CD4-positive, alpha-beta memory T cell (primary cell): ENCODE measurements around the gene SUPT5H. TPM values are rescaled to one million over a fixed set of nuclear protein-coding genes. Genes with fewer than 3 reads are reported as not detected.

Source experiments
- CTCF ChIA-PET: fragments of 350-600 bp; sonication (Branson Sonifier 250); formaldehyde crosslinking; loops from one replicate; lab custom pipeline; 2021; ENCODE audit warnings: inconsistent platforms; ENCODE audit not compliant: partially characterized antibody; lab: Charles Lee
- POLR2A ChIA-PET: fragments of 350-600 bp; sonication (Branson Sonifier 250); formaldehyde crosslinking; loops from one replicate; lab custom pipeline; 2021; ENCODE audit not compliant: partially characterized antibody; lab: Charles Lee
- DNase-seq, 5 donors: peaks; one replicate each; pipeline versions ENCODE4 v3.0.0 to v3.0.0-alpha.2; 2020 to 2022; ENCODE audit warnings: mixed read lengths in 1 of 5
- H3K27ac ChIP-seq: one replicate; pipeline ENCODE4 v1.7.0; 2013; ENCODE audit warnings: low read depth, low read length
- H3K27me3 ChIP-seq: 2 replicates; pipeline ENCODE4 v1.7.0; 2013; ENCODE audit warnings: mild to moderate bottlenecking, low read length, moderate library complexity; ENCODE audit not compliant: insufficient read depth
- H3K36me3 ChIP-seq: 2 replicates; pipeline ENCODE4 v1.7.0; 2013; ENCODE audit warnings: mild to moderate bottlenecking, low read length, moderate library complexity; ENCODE audit not compliant: insufficient read depth
- H3K4me1 ChIP-seq: 2 replicates; pipeline ENCODE4 v1.7.0; 2013; ENCODE audit warnings: mild to moderate bottlenecking, low read length, moderate library complexity; ENCODE audit not compliant: insufficient read depth
- H3K4me3 ChIP-seq, 2 donors: one replicate each; pipeline ENCODE4 v1.7.0; 2013; ENCODE audit warnings: low read length in 2 of 2, mild to moderate bottlenecking in 1 of 2
- H3K9me3 ChIP-seq, 2 donors: one replicate each; pipeline ENCODE4 v1.7.0; 2013; ENCODE audit warnings: low read length in 2 of 2, control low read depth in 1 of 2; ENCODE audit not compliant: control insufficient read depth in 1 of 2
- H3K27ac Mint-ChIP-seq, 7 donors: one replicate each; pipeline ENCODE4 v1.8.0; 2020 to 2021; ENCODE audit warnings: mixed read lengths in 7 of 7, mild to moderate bottlenecking in 6 of 7, inconsistent platforms in 3 of 7, moderate library complexity in 3 of 7
- H3K27me3 Mint-ChIP-seq, 2 donors: one replicate each; pipeline ENCODE4 v1.8.0; 2020 to 2021; ENCODE audit warnings: mixed read lengths in 2 of 2
- H3K36me3 Mint-ChIP-seq, 2 donors: one replicate each; pipeline ENCODE4 v1.8.0; 2020 to 2021; ENCODE audit warnings: mixed read lengths in 2 of 2, inconsistent platforms in 1 of 2, mild to moderate bottlenecking in 1 of 2
- H3K4me1 Mint-ChIP-seq, 4 donors: one replicate each; pipeline ENCODE4 v1.8.0; 2020 to 2021; ENCODE audit warnings: mixed read lengths in 4 of 4, mild to moderate bottlenecking in 1 of 4
- H3K4me3 Mint-ChIP-seq, 8 donors: one replicate each; pipeline ENCODE4 v1.8.0; 2020 to 2021; ENCODE audit warnings: mixed read lengths in 8 of 8, mild to moderate bottlenecking in 7 of 8, moderate library complexity in 6 of 8, inconsistent platforms in 3 of 8
- H3K9me3 Mint-ChIP-seq, 8 donors: one replicate each; pipeline ENCODE4 v1.8.0; 2020 to 2021; ENCODE audit warnings: mixed read lengths in 8 of 8, mild to moderate bottlenecking in 5 of 8, inconsistent platforms in 3 of 8, moderate library complexity in 1 of 8
- intact Hi-C: fragments of 100-400 bp; cut with micrococcal nuclease; formaldehyde crosslinking; loops from one replicate; pipeline ENCODE4 v1.15.1; 2023
- polyA plus RNA-seq, 2 donors: library from polyadenylated mRNA; unstranded; fragments of 300-500 nt; fragmentation: Illumina TruSeq; gene quantifications; one replicate each; pipeline ENCODE4 v1.2.3, GENCODE V29; 2021
- total RNA-seq, 2 experiments: library from RNA; stranded (reverse); gene quantifications; one replicate each; pipeline ENCODE4 v1.2.3, GENCODE V29; 2021

SUPT5H gene
- total and polyA plus RNA-seq, 4 experiments from 2014 or later, result 47.4 to 236 (median 173) TPM

GRCh38 chr19:39432677-39433025 lies 12.7 kb upstream of the SUPT5H start:
- POLR2A ChIA-PET, result interaction anchor here (0.8 to 6.4 kb wide), 10 partner anchors 8 to 48 kb away, joined by 3 to 153 read pairs (median 4); partner anchors contain the start of genes PLEKHG2, SUPT5H and TIMM50
- DNase-seq, result peak in 1 of 5 donors; percentile 13
- intact Hi-C loops, result no loop called here
- Mint-ChIP-seq H3K27me3 (peaks cover 0 to 1% of the 10 kb centered on the region in 2 donors), H3K4me3 (peak overlapping the region in 4 of 8 donors; percentile 2 to 52 (median 28)), H3K9me3 (peaks cover 0 to 5% (median 0%) of the 10 kb centered on the region in 8 donors), H3K27ac (peak overlapping the region; percentile 57 to 99 (median 78)), H3K4me1 (peaks cover 30 to 59% (median 44%) of the 10 kb centered on the region in 4 donors), H3K36me3 (peaks cover 29 to 49% of the 10 kb centered on the region in 2 donors)
- H3K4me3 ChIP-seq, result no peak overlapping the region
- CTCF ChIA-PET, result interaction anchor here (0.6 to 2.7 kb wide), 4 partner anchors 21 to 115 kb away, joined by 3 to 9 read pairs (median 4); partner anchors contain the start of gene PLEKHG2
- peaks cover 43% of the 10 kb centered on the region for H3K4me1 ChIP-seq
- no peaks in the 10 kb centered on the region for H3K27me3 ChIP-seq
- H3K9me3 ChIP-seq, result no peaks in the 10 kb centered on the region
- H3K27ac ChIP-seq, result no peak overlapping the region
- H3K36me3 ChIP-seq, result peaks cover 24% of the 10 kb centered on the region

DNA sequence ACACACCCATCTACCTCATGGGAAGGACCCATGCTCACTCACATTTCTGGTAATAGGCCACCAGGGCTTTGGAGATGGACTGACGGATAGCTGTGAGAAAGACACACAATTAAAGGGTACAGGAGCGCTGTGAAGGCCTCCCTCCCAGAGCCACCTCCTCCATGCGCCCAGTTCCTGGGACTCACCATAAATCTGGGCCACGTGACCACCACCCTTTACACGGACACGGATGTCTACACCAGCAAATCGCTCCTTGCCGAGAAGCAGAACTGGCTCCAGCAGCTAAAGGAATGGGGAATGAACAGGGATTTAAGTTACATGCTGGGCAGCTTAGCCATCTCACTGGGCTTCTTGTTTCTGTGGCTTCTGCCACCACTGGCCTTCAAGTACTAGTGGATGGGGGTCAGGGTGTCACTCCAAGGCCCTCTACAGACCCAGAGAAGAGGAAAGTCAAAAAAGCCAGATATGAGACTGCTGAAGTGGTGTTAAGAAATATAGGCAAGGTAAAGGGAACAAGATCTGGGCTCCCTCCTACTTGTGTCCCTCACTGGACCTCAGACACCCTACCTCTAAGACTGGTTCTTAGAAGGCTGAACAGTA lies 11.8 kb upstream of the SUPT5H start:
- Histone ChIP-seq H3K4me3 (no peak overlapping the region), H3K9me3 (no peaks in the 10 kb centered on the region), H3K27me3 (no peaks in the 10 kb centered on the region), H3K27ac (peak overlapping the region; percentile 90), H3K36me3 (peaks cover 24% of the 10 kb centered on the region), H3K4me1 (peaks cover 43% of the 10 kb centered on the region)
- H3K27me3 Mint-ChIP-seq, result peaks cover 0 to 1% of the 10 kb centered on the region in 2 donors
- peak in 1 of 5 donors; percentile 24 for DNase-seq
- intact Hi-C loops, result no loop called here
- peaks cover 29 to 49% of the 10 kb centered on the region in 2 donors for H3K36me3 Mint-ChIP-seq
- H3K27ac Mint-ChIP-seq, result peak overlapping the region; percentile 68 to 100 (median 99)
- CTCF ChIA-PET, result interaction anchor here (0.6 to 2.7 kb wide), 2 partner anchors 36 to 114 kb away, joined by 4 to 9 read pairs; no protein-coding TSS in a partner anchor
- POLR2A ChIA-PET, result interaction anchor here (0.6 to 6.4 kb wide), 15 partner anchors 10 to 98 kb away, joined by 3 to 153 read pairs (median 3); partner anchors contain the start of genes GMFG, PLEKHG2, SUPT5H and TIMM50
- H3K4me3 Mint-ChIP-seq, result peak overlapping the region in 7 of 8 donors; percentile 30 to 100 (median 67)
- peaks cover 30 to 59% (median 44%) of the 10 kb centered on the region in 4 donors for H3K4me1 Mint-ChIP-seq
- peaks cover 0 to 5% (median 0%) of the 10 kb centered on the region in 8 donors for H3K9me3 Mint-ChIP-seq

DNA sequence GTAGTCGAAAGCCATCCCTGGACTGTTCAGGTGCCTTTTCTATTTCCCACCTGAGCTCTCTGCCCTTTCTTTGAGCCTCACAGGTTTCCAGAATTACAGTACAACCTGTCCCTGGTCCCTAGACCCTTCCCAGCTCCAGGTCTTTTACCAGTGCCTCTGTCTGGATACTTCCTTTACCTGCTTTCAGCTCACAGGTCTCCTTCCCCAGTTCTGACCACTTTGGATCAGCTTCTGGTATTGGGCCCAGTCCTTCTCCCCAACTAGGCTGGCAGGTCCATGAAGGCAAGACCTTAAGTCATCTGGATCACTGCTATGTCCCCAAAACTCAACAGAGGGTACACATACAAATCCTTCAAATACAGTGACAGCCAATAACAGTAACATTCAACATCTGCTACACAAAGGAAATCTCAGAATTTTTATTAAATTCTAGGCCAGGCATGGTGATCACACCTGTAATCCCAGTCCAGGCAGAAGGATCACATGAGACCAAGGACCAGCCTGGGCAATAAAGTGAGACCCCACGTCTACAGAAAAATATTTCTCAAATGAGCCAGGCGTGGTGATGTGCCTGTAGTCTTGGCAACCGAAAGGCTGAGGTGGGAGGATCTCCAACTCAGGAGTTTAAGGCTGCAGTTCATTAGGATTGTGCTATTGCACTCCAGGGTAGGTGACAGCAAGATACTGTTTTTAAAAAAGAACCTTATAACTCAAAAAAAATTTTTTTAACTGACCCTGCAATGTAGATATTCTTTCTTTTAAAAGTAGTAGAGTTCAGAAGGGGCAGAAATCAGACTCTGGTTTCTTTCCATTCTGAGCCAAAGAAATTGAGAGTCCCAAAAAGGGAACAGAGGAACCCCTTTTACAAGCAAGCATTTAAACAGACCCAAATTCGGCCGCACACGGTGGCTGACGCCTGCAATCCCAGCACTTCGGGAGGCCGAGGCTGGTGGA lies 11.0 kb upstream of the SUPT5H start:
- peak overlapping the region; percentile 71 to 90 for H3K4me3 ChIP-seq
- CTCF ChIA-PET, result interaction anchor here (1.1 to 2.7 kb wide), 10 partner anchors 11 to 238 kb away, joined by 3 to 16 read pairs (median 8); partner anchors contain the start of genes EID2B, GMFG, MED29 and PAF1
- Mint-ChIP-seq H3K27ac (peak overlapping the region; percentile 98 to 100 (median 99)), H3K36me3 (peaks cover 29 to 49% of the 10 kb centered on the region in 2 donors), H3K27me3 (peaks cover 0 to 1% of the 10 kb centered on the region in 2 donors), H3K9me3 (peaks cover 0 to 5% (median 0%) of the 10 kb centered on the region in 8 donors), H3K4me1 (peaks cover 30 to 59% (median 44%) of the 10 kb centered on the region in 4 donors), H3K4me3 (peak overlapping the region; percentile 97 to 100 (median 100))
- peak in 1 of 5 donors; percentile 27 for DNase-seq
- intact Hi-C loops, result no loop called here
- peaks cover 43% of the 10 kb centered on the region for H3K4me1 ChIP-seq
- H3K27ac ChIP-seq, result peak overlapping the region; percentile 90
- H3K9me3 ChIP-seq, result no peaks in the 10 kb centered on the region
- POLR2A ChIA-PET, result interaction anchor here (0.6 to 6.4 kb wide), 31 partner anchors 10 to 1829 kb away, joined by 3 to 153 read pairs (median 5); partner anchors contain the start of genes EID2, EID2B, GMFG and MED29
- peaks cover 24% of the 10 kb centered on the region for H3K36me3 ChIP-seq
- H3K27me3 ChIP-seq, result no peaks in the 10 kb centered on the region

- Histone ChIP-seq H3K4me3 (peak within 1 kb of the TSS; percentile 71 to 90), H3K27me3 (no peaks in the 10 kb centered on the region)
- peaks cover 29 to 46% of the 10 kb centered on the region in 2 donors for H3K36me3 Mint-ChIP-seq
These were observed 9.7 kb upstream of the SUPT5H start, which contains the start of gene RPS16 for GRCh38 chr19:39435499-39436349. RPS16 (minus strand) TSS chr19:39435949; CDS start chr19:39435895, 54 bp downstream.

GRCh38 chr19:39436350-39436716 lies 9.0 kb upstream of the SUPT5H start:
- CTCF ChIA-PET, result interaction anchor here (0.7 to 2.3 kb wide), 15 partner anchors 10 to 236 kb away, joined by 3 to 16 read pairs (median 4); partner anchors contain the start of genes EID2, EID2B, MED29 and PAF1

More at GRCh38 chr19:39435499-39436349, 9.7 kb upstream of the SUPT5H start, which contains the start of gene RPS16:
- CTCF ChIA-PET, result interaction anchor here (0.7 to 2.3 kb wide), 18 partner anchors 9 to 237 kb away, joined by 3 to 16 read pairs (median 4); partner anchors contain the start of genes EID2, EID2B, GMFG and MED29
- Mint-ChIP-seq H3K4me1 (peaks cover 31 to 62% (median 41%) of the 10 kb centered on the region in 4 donors), H3K4me3 (peak within 1 kb of the TSS; percentile 97 to 100 (median 100)), H3K27ac (peak within 1 kb of the TSS; percentile 98 to 100 (median 99)), H3K9me3 (peaks cover 0 to 5% (median 0%) of the 10 kb centered on the region in 8 donors), H3K27me3 (peaks cover 0 to 1% of the 10 kb centered on the region in 2 donors)
- DNase-seq, result peak; percentile 98 to 99 (median 99)
- Histone ChIP-seq H3K27ac (peak within 1 kb of the TSS; percentile 90), H3K36me3 (peaks cover 24% of the 10 kb centered on the region), H3K4me1 (peaks cover 37% of the 10 kb centered on the region), H3K9me3 (no peaks in the 10 kb centered on the region)
- POLR2A ChIA-PET, result interaction anchor here (0.7 to 6.4 kb wide), 41 partner anchors 9 to 1828 kb away, joined by 3 to 153 read pairs (median 5); partner anchors contain the start of genes C19orf47, DYRK1B, EID2 and EID2B
- intact Hi-C loops, result loop anchor here (1.0 kb wide), 5 partner anchors 10 to 97 kb away; partner anchors contain the start of genes EID2B, MED29, PAF1 and PLEKHG2

More at GRCh38 chr19:39436350-39436716, 9.0 kb upstream of the SUPT5H start:
- Histone ChIP-seq H3K27ac (peak overlapping the region; percentile 90), H3K36me3 (peaks cover 24% of the 10 kb centered on the region), H3K27me3 (no peaks in the 10 kb centered on the region), H3K4me3 (peak overlapping the region; percentile 55 to 90), H3K9me3 (no peaks in the 10 kb centered on the region), H3K4me1 (peaks cover 31% of the 10 kb centered on the region)
- H3K9me3 Mint-ChIP-seq, result peaks cover 0 to 5% (median 0%) of the 10 kb centered on the region in 8 donors
- H3K27me3 Mint-ChIP-seq, result peaks cover 0 to 1% of the 10 kb centered on the region in 2 donors
- peaks cover 29 to 39% of the 10 kb centered on the region in 2 donors for H3K36me3 Mint-ChIP-seq
- peaks cover 28 to 56% (median 37%) of the 10 kb centered on the region in 4 donors for H3K4me1 Mint-ChIP-seq
- peak overlapping the region; percentile 97 to 100 (median 100) for H3K4me3 Mint-ChIP-seq
- POLR2A ChIA-PET, result interaction anchor here (0.7 to 6.4 kb wide), 37 partner anchors 10 to 1827 kb away, joined by 3 to 153 read pairs (median 6); partner anchors contain the start of genes C19orf47, DYRK1B, EID2 and EID2B
- peak overlapping the region; percentile 98 to 100 (median 99) for H3K27ac Mint-ChIP-seq
- intact Hi-C loops, result loop anchor here (1.0 kb wide), 5 partner anchors 9 to 96 kb away; partner anchors contain the start of genes EID2B, MED29, PAF1 and PLEKHG2
- no peak for DNase-seq
